ENCODE results near the gene FSTL4. TPM values are rescaled to one million over a fixed set of nuclear protein-coding genes. Genes with fewer than 3 reads are reported as not detected.

FSTL4 gene
- total RNA-seq, 2 donors from 2014 or later = 0.26 to 1.3 TPM

- WGBS, 2 donors = 84 to 88% methylated on average over 9 of the region's 9 CpGs
- ATAC-seq = no peak
These were observed 220.8 kb downstream of the FSTL4 start for GRCh38 chr5:133391354-133392136.

GRCh38 chr5:133390416-133391353, 221.7 kb downstream of the FSTL4 start:
- WGBS, 2 donors = 86 to 91% methylated on average over 10 of the region's 10 CpGs
- DNase-seq = peak in 1 of 4 donors; percentile 1
- no peak for TF ChIP-seq CTCF (IDR thresholded peaks at IDR 0.05)
- TF ChIP-seq POLR2A (IDR thresholded peaks at IDR 0.05) = no peak
- intact Hi-C loops (cut with DNase I) = no loop called here
- H3K4me1 ChIP-seq = no peaks in the 10 kb centered on the region
- ATAC-seq = no peak
- H3K9me3 ChIP-seq = no peaks in the 10 kb centered on the region
- H3K27me3 ChIP-seq = no peaks in the 10 kb centered on the region
- H3K36me3 ChIP-seq (replicated peaks in 1 of 2; ENCODE audit: insufficient read depth in 1 of 2, low read depth in 2 of 2) = no peaks in the 10 kb centered on the region
- no peak overlapping the region for H3K4me3 ChIP-seq
- no peak overlapping the region for H3K27ac ChIP-seq

More at GRCh38 chr5:133391354-133392136, 220.8 kb downstream of the FSTL4 start:
- intact Hi-C loops (cut with DNase I) = no loop called here
- H3K9me3 ChIP-seq = no peaks in the 10 kb centered on the region
- no peak for DNase-seq
- H3K27ac ChIP-seq = no peak overlapping the region
- TF ChIP-seq CTCF (IDR thresholded peaks at IDR 0.05) = no peak
- TF ChIP-seq POLR2A (IDR thresholded peaks at IDR 0.05) = no peak
- H3K4me1 ChIP-seq = no peaks in the 10 kb centered on the region
- no peak overlapping the region for H3K4me3 ChIP-seq
- H3K27me3 ChIP-seq = no peaks in the 10 kb centered on the region
- H3K36me3 ChIP-seq (replicated peaks in 1 of 2; ENCODE audit: insufficient read depth in 1 of 2, low read depth in 2 of 2) = no peaks in the 10 kb centered on the region

GRCh38 chr5:133389066-133389590, 223.2 kb downstream of the FSTL4 start:
- Histone ChIP-seq H3K4me1 (no peaks in the 10 kb centered on the region), H3K27ac (no peak overlapping the region), H3K27me3 (no peaks in the 10 kb centered on the region), H3K36me3 (replicated peaks in 1 of 2; ENCODE audit: insufficient read depth in 1 of 2, low read depth in 2 of 2) (no peaks in the 10 kb centered on the region), H3K9me3 (no peaks in the 10 kb centered on the region), H3K4me3 (no peak overlapping the region)
- 60 to 70% methylated on average over 4 of the region's 4 CpGs for WGBS, 2 donors
- DNase-seq (no peak), ATAC-seq (no peak)
- no peak for TF ChIP-seq CTCF (IDR thresholded peaks at IDR 0.05)
- TF ChIP-seq POLR2A (IDR thresholded peaks at IDR 0.05) = no peak
- intact Hi-C loops (cut with DNase I) = no loop called here

- H3K9me3 ChIP-seq = no peaks in the 10 kb centered on the region
- H3K36me3 ChIP-seq (replicated peaks in 1 of 2; ENCODE audit: insufficient read depth in 1 of 2, low read depth in 2 of 2) = no peaks in the 10 kb centered on the region
- no peak for ATAC-seq
- intact Hi-C loops (cut with DNase I) = no loop called here
- no peak overlapping the region for H3K27ac ChIP-seq
- TF ChIP-seq POLR2A (IDR thresholded peaks at IDR 0.05) (no peak), CTCF (IDR thresholded peaks at IDR 0.05) (no peak)
- H3K27me3 ChIP-seq = no peaks in the 10 kb centered on the region
- no peaks in the 10 kb centered on the region for H3K4me1 ChIP-seq
- DNase-seq = no peak
- no peak overlapping the region for H3K4me3 ChIP-seq
- 90 to 93% methylated on average over 3 to 9 of the region's 9 CpGs for WGBS, 2 donors
These were observed 224.7 kb downstream of the FSTL4 start for GRCh38 chr5:133387621-133388020.

Data from body of pancreas (tissue), 4 donors.